NB4 (cell line): ENCODE data around the gene LSAMP.

Experiments
- POLR2A ChIP-seq: IDR thresholded peaks from 2 replicates; pipeline ENCODE4 v1.6.1; 2011; ENCODE audit warnings: mild to moderate bottlenecking; ENCODE audit not compliant: insufficient read length; ENCODE audit errors: extremely low read depth
- TF ChIP-seq, protein P1 (sequence below): IDR thresholded peaks from one replicate; pipeline ENCODE4 v1.5.1; 2012; ENCODE audit warnings: low read depth, low read length

DNA sequence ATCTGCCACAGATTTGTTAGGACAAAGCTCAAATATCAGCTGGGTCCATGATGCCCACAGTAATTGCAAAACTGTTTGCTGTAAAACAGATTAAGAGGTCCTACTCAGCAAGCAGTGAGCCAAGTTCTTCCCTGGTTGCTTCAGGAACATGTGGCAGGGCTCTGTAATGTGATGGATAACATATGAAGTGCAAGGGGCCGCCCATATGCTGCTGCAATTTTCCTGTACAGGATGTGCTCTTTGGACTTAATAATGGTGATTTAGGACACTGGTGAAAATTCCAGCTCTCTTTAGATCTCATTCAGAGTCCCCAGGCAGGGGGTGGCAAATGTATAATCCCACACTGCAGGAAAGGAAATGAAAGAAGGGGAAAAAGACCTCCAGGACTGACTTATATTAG is 289.4 kb downstream of the LSAMP start:
- no peak for TF ChIP-seq POLR2A
- TF ChIP-seq, protein P1, sequence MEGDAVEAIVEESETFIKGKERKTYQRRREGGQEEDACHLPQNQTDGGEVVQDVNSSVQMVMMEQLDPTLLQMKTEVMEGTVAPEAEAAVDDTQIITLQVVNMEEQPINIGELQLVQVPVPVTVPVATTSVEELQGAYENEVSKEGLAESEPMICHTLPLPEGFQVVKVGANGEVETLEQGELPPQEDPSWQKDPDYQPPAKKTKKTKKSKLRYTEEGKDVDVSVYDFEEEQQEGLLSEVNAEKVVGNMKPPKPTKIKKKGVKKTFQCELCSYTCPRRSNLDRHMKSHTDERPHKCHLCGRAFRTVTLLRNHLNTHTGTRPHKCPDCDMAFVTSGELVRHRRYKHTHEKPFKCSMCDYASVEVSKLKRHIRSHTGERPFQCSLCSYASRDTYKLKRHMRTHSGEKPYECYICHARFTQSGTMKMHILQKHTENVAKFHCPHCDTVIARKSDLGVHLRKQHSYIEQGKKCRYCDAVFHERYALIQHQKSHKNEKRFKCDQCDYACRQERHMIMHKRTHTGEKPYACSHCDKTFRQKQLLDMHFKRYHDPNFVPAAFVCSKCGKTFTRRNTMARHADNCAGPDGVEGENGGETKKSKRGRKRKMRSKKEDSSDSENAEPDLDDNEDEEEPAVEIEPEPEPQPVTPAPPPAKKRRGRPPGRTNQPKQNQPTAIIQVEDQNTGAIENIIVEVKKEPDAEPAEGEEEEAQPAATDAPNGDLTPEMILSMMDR: no peak
